Gastroesophageal sphincter (tissue), 4 donors: ENCODE measurements around the gene MYO1H. TPM values are rescaled to one million over a fixed set of nuclear protein-coding genes. Genes with fewer than 3 reads are reported as not detected.
"Not testable (repeated sequence)": the region's sequence is repeated elsewhere in the genome, so short reads cannot be mapped to it uniquely, and the experiment has no call there.

ENCODE experiments used
- ATAC-seq: fragments of 150-250 bp; one replicate; pipeline ENCODE4 v1.9.1; 2016; ENCODE audit warnings: mild to moderate bottlenecking, moderate library complexity
- H3K27ac ChIP-seq, 4 donors: fragments of 200-600 bp; sonication (generic) in 3 of 4; 1 replicate in 3 of 4; 2 replicates in 1 of 4; pipeline ENCODE4 v1.5.1; 2016 to 2019
- H3K27me3 ChIP-seq: fragments of 200-600 bp; sonication (generic); one replicate; pipeline ENCODE4 v1.5.1; 2019
- H3K36me3 ChIP-seq, 2 donors: fragments of 200-600 bp; sonication (generic); one replicate each; pipeline ENCODE4 v1.5.1; 2019; ENCODE audit warnings: control low read depth in 1 of 2
- H3K4me1 ChIP-seq, 3 donors: fragments of 200-600 bp; sonication (generic); 1 replicate in 2 of 3; 2 replicates in 1 of 3; pipeline ENCODE4 v1.5.1; 2016 to 2019; ENCODE audit warnings: control low read depth in 2 of 3
- H3K4me3 ChIP-seq, 2 donors: fragments of 200-600 bp; sonication (generic); one replicate each; pipeline ENCODE4 v1.5.1; 2019; ENCODE audit warnings: mild to moderate bottlenecking in 1 of 2, moderate library complexity in 1 of 2
- H3K9me3 ChIP-seq, 3 donors: fragments of 200-600 bp; sonication (generic); one replicate each; pipeline ENCODE4 v1.5.1; 2017 to 2019; ENCODE audit warnings: control low read depth in 2 of 3
- EP300 ChIP-seq: sonication (generic); formaldehyde crosslinking; IDR thresholded peaks from one replicate; pipeline ENCODE4 v1.6.1; 2017; ENCODE audit warnings: antibody characterized with exemption, mild to moderate bottlenecking
- POLR2A ChIP-seq, 2 donors: fragments of 450-650 bp; IDR thresholded peaks; one replicate each; pipeline ENCODE4 v1.6.1; 2017; ENCODE audit warnings: antibody characterized with exemption in 2 of 2, mild to moderate bottlenecking in 2 of 2, moderate library complexity in 1 of 2
- POLR2AphosphoS5 ChIP-seq: sonication (generic); formaldehyde crosslinking; IDR thresholded peaks from one replicate; pipeline ENCODE4 v1.6.1; 2017; ENCODE audit warnings: antibody characterized with exemption
- WGBS, 2 donors: methylation state at CpG; one replicate each; pipeline ENCODE4 v1.1.5; 2018; ENCODE audit warnings: low coverage in 1 of 2; 5-methylcytosine and 5-hydroxymethylcytosine counted together
- total RNA-seq, 4 donors: library from RNA; depleted of rRNA; stranded (reverse); fragments of >200 nt; gene quantifications; one replicate each; pipeline ENCODE4 v1.1.0, GENCODE V29; 2016
- TF ChIP-seq, protein P1 (sequence below), 4 experiments: fragments of 200-600 bp in 2 of 4; fragments of 450-650 bp in 2 of 4; sonication (generic) in 1 of 4; IDR thresholded peaks; one replicate each; pipeline ENCODE4 v1.5.1; 2017 to 2019; ENCODE audit warnings: antibody characterized with exemption in 4 of 4, mild to moderate bottlenecking in 2 of 4, moderate library complexity in 2 of 4

The MYO1H gene
- total RNA-seq, 4 donors from 2014 or later: not detected

GRCh38 chr12:109439181-109439580, 91.5 kb downstream of the MYO1H start:
- Histone ChIP-seq H3K27ac (no peak overlapping the region), H3K4me3 (no peak overlapping the region), H3K36me3 (peaks cover 0 to 10% of the 10 kb centered on the region in 2 donors), H3K27me3 (no peaks in the 10 kb centered on the region), H3K9me3 (no peaks in the 10 kb centered on the region), H3K4me1 (no peaks in the 10 kb centered on the region)
- 81 to 91% methylated on average over 3 to 6 of the region's 6 CpGs for WGBS, 2 donors
- no peak for ATAC-seq
- TF ChIP-seq POLR2A (IDR thresholded peaks at IDR 0.05) (no peak), EP300 (no peak), POLR2AphosphoS5 (no peak)
- TF ChIP-seq, protein P1, sequence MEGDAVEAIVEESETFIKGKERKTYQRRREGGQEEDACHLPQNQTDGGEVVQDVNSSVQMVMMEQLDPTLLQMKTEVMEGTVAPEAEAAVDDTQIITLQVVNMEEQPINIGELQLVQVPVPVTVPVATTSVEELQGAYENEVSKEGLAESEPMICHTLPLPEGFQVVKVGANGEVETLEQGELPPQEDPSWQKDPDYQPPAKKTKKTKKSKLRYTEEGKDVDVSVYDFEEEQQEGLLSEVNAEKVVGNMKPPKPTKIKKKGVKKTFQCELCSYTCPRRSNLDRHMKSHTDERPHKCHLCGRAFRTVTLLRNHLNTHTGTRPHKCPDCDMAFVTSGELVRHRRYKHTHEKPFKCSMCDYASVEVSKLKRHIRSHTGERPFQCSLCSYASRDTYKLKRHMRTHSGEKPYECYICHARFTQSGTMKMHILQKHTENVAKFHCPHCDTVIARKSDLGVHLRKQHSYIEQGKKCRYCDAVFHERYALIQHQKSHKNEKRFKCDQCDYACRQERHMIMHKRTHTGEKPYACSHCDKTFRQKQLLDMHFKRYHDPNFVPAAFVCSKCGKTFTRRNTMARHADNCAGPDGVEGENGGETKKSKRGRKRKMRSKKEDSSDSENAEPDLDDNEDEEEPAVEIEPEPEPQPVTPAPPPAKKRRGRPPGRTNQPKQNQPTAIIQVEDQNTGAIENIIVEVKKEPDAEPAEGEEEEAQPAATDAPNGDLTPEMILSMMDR (IDR thresholded peaks at IDR 0.05): no peak

GRCh38 chr12:109439951-109440350, 92.3 kb downstream of the MYO1H start:
- H3K36me3 ChIP-seq: peaks cover 0 to 17% of the 10 kb centered on the region in 2 donors
- ATAC-seq, H3K4me3 ChIP-seq, H3K9me3 ChIP-seq, H3K4me1 ChIP-seq, H3K27ac ChIP-seq, H3K27me3 ChIP-seq: not testable (repeated sequence)
- WGBS, 2 donors: 95 to 96% methylated on average over 6 to 13 of the region's 13 CpGs

- H3K4me1 ChIP-seq: no peaks in the 10 kb centered on the region
- H3K4me3 ChIP-seq: no peak overlapping the region
- H3K27ac ChIP-seq: no peak overlapping the region
- H3K36me3 ChIP-seq: peaks cover 0 to 24% of the 10 kb centered on the region in 2 donors
- 61 to 62% methylated on average over 3 to 5 of the region's 9 CpGs for WGBS, 2 donors
- no peaks in the 10 kb centered on the region for H3K27me3 ChIP-seq
- ATAC-seq: no peak
- no peaks in the 10 kb centered on the region for H3K9me3 ChIP-seq
- TF ChIP-seq POLR2A (IDR thresholded peaks at IDR 0.05) (no peak), EP300 (no peak), POLR2AphosphoS5 (no peak)
- TF ChIP-seq, protein P1 (IDR thresholded peaks at IDR 0.05): no peak
These were observed 93.3 kb downstream of the MYO1H start for GRCh38 chr12:109440851-109441490.

- no peak overlapping the region for H3K27ac ChIP-seq
- WGBS, 2 donors: 69 to 88% methylated on average over 2 to 3 of the region's 5 CpGs
- peak; percentile 35 for ATAC-seq
These were observed 96.1 kb downstream of the MYO1H start for GRCh38 chr12:109443794-109444193.

DNA sequence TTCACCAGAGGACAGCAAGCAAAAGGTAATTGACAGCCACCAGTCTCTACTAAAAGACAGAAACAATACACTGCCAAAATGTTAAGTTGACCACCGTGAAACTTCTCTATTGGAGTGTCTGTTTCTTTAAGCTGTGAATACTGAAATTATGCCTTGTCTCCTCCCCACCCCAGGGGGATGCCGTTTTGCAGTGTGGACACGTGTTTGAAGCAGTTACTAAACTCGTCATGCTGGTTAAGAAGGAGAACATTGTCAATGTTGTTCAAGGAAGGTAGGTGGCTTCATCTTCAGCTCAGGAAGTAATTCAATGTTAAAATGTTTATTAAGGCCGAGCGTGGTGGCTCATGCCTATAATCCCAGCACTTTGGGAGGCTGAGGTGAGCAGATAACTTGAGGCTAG, 96.6 kb downstream of the MYO1H start:
- Histone ChIP-seq H3K4me1 (peaks cover 0 to 4% (median 0%) of the 10 kb centered on the region in 3 donors), H3K9me3 (no peaks in the 10 kb centered on the region), H3K27me3 (no peaks in the 10 kb centered on the region), H3K27ac (no peak overlapping the region), H3K36me3 (peaks cover 0 to 51% of the 10 kb centered on the region in 2 donors), H3K4me3 (no peak overlapping the region)
- TF ChIP-seq, protein P1 (IDR thresholded peaks at IDR 0.05): no peak
- TF ChIP-seq POLR2AphosphoS5: no peak
- TF ChIP-seq EP300: no peak
- no peak for TF ChIP-seq POLR2A (IDR thresholded peaks at IDR 0.05)
- peak; percentile 22 for ATAC-seq
- WGBS, 2 donors: 43 to 66% methylated on average over 6 of the region's 6 CpGs

More at GRCh38 chr12:109443794-109444193, 96.1 kb downstream of the MYO1H start:
- Histone ChIP-seq H3K9me3 (no peaks in the 10 kb centered on the region), H3K4me1 (no peaks in the 10 kb centered on the region), H3K4me3 (no peak overlapping the region), H3K36me3 (peaks cover 0 to 51% of the 10 kb centered on the region in 2 donors), H3K27me3 (no peaks in the 10 kb centered on the region)
- TF ChIP-seq EP300 (no peak), POLR2A (IDR thresholded peaks at IDR 0.05) (no peak)

GRCh38 chr12:109445191-109445609, 97.5 kb downstream of the MYO1H start:
- Histone ChIP-seq H3K9me3 (no peaks in the 10 kb centered on the region), H3K4me1 (peaks cover 0 to 13% (median 1%) of the 10 kb centered on the region in 3 donors), H3K36me3 (peaks cover 0 to 53% of the 10 kb centered on the region in 2 donors), H3K4me3 (no peak overlapping the region), H3K27ac (no peak overlapping the region), H3K27me3 (no peaks in the 10 kb centered on the region)
- ATAC-seq: no peak
- 72 to 89% methylated on average over 2 of the region's 2 CpGs for WGBS, 2 donors
- TF ChIP-seq, protein P1 (IDR thresholded peaks at IDR 0.05): no peak
- TF ChIP-seq EP300: no peak
- no peak for TF ChIP-seq POLR2A (IDR thresholded peaks at IDR 0.05)
